T-helper 2 cell treated with Interferon-gamma antibody and Interleukin-4, amounts not matched to agents 100 ng/mL and 5 ng/mL, for 36 hours (primary cell): ENCODE data around the gene GIMD1. TPM values are rescaled to one million over a fixed set of nuclear protein-coding genes. Genes with fewer than 3 reads are reported as not detected.
"Not testable (repeated sequence)": the region's sequence is repeated elsewhere in the genome, so short reads cannot be mapped to it uniquely, and the experiment has no call there.

Source experiments
- intact Hi-C: fragments of 100-400 bp; cut with micrococcal nuclease; formaldehyde crosslinking; loops from one replicate; pipeline ENCODE4 v1.15.1; 2023
- total RNA-seq: library from RNA; stranded (reverse); gene quantifications from 2 replicates; pipeline ENCODE4 v1.2.3, GENCODE V29; 2022

Gene GIMD1
- not detected in 2 replicates for total RNA-seq

GRCh38 chr4:106368678-106369077 is at the start of gene GIMD1:
Gene GIMD1, minus strand, starts transcription at chr4:106368778. Its CDS starts 1,343 bp downstream, at chr4:106367435.
- intact Hi-C loops = loop anchor here (1.0 to 2.0 kb wide), 2 partner anchors 134 to 530 kb away; no protein-coding TSS in a partner anchor

GRCh38 chr4:106414366-106414765 is 45.8 kb upstream of the GIMD1 start:
- intact Hi-C loops = no loop called here

GRCh38 chr4:106409901-106410889 is 41.6 kb upstream of the GIMD1 start:
- intact Hi-C loops = no loop called here

DNA sequence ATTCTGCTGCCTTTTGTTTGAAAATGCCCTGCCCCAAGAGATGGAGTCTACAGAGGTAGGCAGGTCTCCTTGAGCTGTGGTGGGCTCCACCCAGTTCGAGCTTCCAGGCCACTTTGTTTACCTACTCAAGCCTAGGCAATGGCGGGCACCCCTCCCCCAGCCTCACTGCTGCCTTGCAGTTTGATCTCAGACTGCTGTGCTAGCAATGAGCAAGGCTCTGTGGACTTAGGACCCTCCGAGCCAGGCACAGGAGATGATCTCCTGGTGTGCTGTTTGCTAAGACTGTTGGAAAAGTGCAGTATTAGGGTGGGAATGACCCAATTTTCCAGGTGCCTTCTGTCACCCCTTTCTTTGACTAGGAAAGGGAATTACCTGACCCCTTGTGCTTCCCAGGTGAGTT is 39.4 kb upstream of the GIMD1 start:
- intact Hi-C loops = not testable (repeated sequence)

- intact Hi-C loops = no loop called here
These were observed 32.6 kb upstream of the GIMD1 start for GRCh38 chr4:106401157-106401556.

DNA sequence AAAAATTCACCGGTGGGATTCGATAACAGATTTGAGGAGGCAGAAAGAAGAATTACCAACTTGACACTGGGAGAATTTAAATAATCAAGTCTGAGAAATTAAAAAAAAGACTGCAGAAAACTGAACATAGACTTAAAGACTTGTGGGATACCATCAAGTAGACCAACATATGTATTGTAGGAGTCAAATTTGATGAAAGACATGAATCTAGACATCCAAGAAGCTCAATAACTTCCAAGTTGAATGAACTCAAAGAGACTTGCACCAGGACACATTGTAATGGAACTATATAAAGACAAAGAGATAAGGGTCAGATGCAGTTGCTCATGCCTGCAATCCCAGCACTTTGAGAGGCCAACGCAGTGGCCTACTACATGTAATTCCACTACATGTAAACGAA is 30.3 kb upstream of the GIMD1 start:
- intact Hi-C loops = not testable (repeated sequence)

DNA sequence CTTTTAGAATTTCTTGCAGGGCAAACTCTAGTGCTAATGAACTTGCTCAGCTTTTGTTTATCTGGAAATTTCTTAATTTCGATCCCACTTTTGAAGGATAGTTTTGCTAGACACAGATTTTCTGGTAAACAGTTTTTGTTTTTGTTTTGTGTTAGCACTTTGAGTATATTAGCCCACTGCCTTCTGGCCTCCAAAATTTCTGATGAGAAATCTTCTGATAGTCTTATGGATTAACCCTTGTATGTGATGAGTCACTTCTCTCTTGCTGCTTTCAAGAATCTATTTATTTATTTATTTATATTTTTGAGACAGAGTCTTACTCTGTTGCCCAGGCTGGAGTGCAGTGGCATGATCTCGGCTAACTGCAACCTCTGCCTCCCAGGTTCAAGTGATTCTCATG is 27.0 kb upstream of the GIMD1 start:
- intact Hi-C loops = no loop called here

DNA sequence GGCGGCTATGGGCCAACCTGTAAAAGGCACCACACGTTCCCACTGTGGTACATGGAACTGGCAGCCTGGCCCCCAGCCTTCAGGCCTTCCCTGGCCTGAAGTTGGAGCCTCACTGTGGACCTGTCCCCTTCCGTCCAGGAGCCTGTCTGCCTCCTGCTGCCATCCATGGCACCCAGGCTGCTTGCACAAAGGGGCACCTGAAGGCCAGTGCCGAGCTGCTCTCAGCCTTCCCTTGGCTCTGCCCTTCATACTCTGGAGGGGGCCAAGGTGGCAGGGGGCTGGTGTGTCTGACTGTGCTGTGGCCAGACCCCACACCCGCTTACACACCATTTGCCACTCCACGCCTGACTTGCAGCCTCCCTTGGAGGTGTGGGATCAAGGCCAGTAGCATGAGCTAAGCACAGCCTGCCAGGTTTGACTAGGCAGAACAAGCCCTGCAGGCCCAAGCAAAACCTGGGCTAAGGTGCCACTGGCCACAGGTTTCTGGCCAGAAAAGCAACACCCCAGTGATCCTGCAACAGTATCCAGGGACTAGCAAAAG is 17.3 kb upstream of the GIMD1 start:
- intact Hi-C loops = no loop called here

GRCh38 chr4:106384878-106385277 is 16.3 kb upstream of the GIMD1 start:
- intact Hi-C loops = no loop called here

DNA sequence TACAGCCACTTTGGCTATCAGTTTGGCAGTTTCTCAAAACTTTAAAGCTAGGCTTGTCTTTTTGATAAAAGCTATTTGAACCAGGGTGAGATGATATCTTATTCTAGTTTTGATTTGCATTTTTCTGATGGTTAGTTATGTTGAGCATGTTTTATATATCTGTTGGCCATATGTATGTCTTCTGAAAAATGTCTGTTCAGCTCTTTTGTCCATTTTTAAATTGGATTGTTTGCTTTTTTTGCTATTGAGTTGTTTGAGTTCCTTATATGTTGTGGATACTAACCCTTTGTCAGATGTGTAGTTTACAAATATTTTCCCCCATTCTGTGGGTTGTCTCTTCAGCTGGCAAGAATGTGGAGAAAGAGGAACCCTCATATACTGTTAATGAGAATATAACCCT is 11.6 kb upstream of the GIMD1 start:
- intact Hi-C loops = no loop called here

GRCh38 chr4:106373026-106373425 is 4.4 kb upstream of the GIMD1 start:
- intact Hi-C loops = no loop called here

DNA sequence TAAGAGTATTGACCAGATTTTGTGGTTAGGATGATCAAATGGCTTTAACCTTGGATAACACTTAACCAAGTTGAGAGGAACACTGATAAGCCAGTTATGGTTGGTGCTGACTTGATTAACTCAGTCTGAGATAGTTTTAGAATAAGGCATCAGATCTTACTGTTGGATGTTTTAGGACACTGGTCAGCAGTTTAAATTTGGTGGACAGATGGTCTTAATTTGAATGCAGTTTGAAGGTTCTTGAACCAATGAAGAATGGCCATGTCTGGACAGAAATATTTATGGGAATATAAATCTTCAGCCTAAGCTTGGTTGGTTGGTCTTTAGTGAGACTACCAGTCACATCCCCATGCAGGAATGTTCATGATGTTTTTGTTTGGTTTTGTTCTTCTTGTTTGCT is 2.6 kb upstream of the GIMD1 start:
- intact Hi-C loops = no loop called here

GRCh38 chr4:106370214-106370613 is 1.6 kb upstream of the GIMD1 start:
- intact Hi-C loops = no loop called here

GRCh38 chr4:106369456-106370060 is 980 bp upstream of the GIMD1 start:
- intact Hi-C loops = loop anchor here (1.0 to 2.0 kb wide), 2 partner anchors 133 to 529 kb away; no protein-coding TSS in a partner anchor

DNA sequence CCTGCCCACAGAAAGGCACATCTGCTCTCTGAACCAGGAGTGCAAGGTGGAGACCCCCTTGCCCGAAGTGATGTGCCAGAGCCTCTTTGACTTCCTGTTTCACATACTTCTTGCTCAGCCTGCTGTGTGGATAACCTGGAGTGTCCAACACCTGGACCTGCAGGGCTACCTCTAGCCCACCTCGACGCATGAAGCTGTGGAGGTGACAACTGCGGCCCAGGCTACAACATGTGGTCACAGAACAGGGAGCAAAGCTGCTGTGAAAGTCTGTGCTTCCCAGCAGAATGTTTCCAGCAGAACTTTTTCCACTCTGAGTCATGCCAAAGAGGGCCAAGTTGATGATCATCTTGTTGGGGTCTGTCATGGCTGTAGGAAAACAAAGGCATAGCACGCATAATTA is 1.5 kb downstream of the GIMD1 start:
- intact Hi-C loops = no loop called here

GRCh38 chr4:106366026-106366425 is 2.6 kb downstream of the GIMD1 start:
- intact Hi-C loops = no loop called here

DNA sequence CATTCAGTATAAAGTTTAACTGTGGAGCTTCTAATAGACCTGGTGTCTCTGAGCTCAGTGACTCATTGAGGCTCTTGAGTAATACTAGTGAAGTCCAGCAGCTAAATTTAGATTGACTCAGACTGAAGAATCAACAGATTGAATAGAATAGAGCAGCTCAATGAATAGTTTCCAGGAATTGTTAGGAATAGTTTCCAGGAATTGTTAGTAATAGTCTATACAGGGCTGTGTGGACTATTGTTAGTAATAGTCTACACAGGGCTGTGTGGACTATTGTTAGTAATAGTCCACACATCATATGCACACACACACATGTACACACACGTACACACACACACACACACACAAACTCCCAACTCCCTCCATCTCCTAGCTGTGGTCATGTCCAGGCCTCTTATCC is 3.0 kb downstream of the GIMD1 start:
- intact Hi-C loops = no loop called here

DNA sequence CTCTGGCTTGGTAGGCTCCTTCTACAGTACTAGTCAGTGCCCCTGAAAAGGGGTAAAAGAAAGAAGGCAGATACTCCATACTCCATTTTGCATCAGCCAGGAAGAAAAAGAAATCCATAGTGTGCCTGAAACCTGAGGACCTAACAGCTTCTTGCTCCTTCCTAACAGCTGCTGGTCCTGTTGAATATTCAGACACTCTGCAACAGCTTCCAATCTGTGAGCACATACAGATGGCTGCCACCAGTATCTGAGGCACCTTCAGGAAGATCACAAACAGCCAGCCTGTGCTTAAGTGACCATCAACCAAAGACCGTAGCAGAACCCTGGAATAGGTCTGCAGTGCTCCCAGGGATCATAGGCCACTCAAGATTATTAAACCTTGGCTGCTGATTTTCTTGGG is 4.3 kb downstream of the GIMD1 start:
- intact Hi-C loops = no loop called here

GRCh38 chr4:106362086-106362825 is 6.3 kb downstream of the GIMD1 start:
- intact Hi-C loops = no loop called here

DNA sequence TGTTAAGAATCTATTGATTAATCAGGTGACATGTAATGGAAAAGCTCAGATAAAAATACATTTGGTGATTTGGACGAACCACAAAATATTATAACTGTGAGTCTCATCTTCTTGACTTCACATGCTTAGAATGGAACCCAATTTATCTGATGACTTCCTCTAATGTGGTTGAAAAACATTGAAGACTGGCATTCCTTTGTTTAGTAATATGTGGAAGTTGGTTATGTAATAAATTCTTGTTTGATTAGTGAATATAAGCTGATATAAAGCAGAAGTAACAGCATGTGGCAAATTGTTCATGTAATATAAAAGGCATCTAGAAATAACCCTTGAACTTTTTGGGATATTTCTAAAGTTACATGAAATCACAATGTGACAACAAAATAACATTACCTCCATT is 9.7 kb downstream of the GIMD1 start:
- intact Hi-C loops = no loop called here

DNA sequence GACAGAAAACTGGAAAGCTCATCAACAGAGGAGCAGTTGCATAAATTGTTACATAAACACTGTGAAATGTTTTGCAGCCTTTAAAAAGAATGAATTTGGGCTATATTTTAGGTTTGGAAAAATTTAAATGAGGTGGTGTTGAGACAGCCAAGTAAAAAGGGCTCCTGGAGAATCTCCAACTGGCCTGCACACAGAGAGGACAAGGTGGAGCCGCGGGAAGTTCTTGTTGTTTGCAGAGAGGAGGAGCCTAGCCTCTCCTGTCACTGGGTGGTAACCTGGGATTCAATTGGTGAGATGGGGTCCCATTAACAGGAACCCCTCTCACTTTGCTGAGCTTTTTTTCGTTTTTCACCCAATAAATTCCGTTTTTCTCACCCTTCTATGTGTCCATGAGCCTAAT is 13.4 kb downstream of the GIMD1 start:
- intact Hi-C loops = no loop called here

GRCh38 chr4:106353786-106354185 is 14.8 kb downstream of the GIMD1 start:
- intact Hi-C loops = no loop called here
